HG03354 (cell line): ENCODE results near the gene UGT2A1.
"Not testable (repeated sequence)": the region's sequence is repeated elsewhere in the genome, so short reads cannot be mapped to it uniquely, and the experiment has no call there.

ENCODE experiments used
- ATAC-seq: cut with Tn5 transposase; IDR thresholded peaks from one replicate; pipeline ENCODE4 v1.9.1; 2021; ENCODE audit warnings: mild to moderate bottlenecking; ENCODE audit not compliant: unreplicated experiment, poor library complexity, severe bottlenecking

UGT2A1 gene

GRCh38 chr4:69653147-69653546 is at the start of gene UGT2A1:
Gene UGT2A1 (minus strand): TSS chr4:69653247. CDS start chr4:69647644, 5,603 bp downstream.
- ATAC-seq, result no peak

GRCh38 chr4:69702201-69702600 is 49.2 kb upstream of the UGT2A1 start:
- no peak for ATAC-seq

GRCh38 chr4:69701696-69702095 is 48.6 kb upstream of the UGT2A1 start:
- ATAC-seq, result no peak

- no peak for ATAC-seq
Observed at GRCh38 chr4:69697536-69698242, 44.6 kb upstream of the UGT2A1 start.

GRCh38 chr4:69689599-69689998 is 36.6 kb upstream of the UGT2A1 start:
- peak; percentile 71 for ATAC-seq

- ATAC-seq, result no peak
Observed at GRCh38 chr4:69684804-69685203, 31.8 kb upstream of the UGT2A1 start.

- ATAC-seq, result no peak
Observed at GRCh38 chr4:69668680-69669079, 15.6 kb upstream of the UGT2A1 start.

GRCh38 chr4:69664009-69664408 is 11.0 kb upstream of the UGT2A1 start:
- not testable (repeated sequence) for ATAC-seq

- not testable (repeated sequence) for ATAC-seq
Observed at GRCh38 chr4:69661130-69661803, 8.2 kb upstream of the UGT2A1 start.

- no peak for ATAC-seq
Observed at GRCh38 chr4:69658133-69658532, 5.1 kb upstream of the UGT2A1 start.

GRCh38 chr4:69656653-69657158 is 3.7 kb upstream of the UGT2A1 start:
- ATAC-seq, result no peak

- ATAC-seq, result no peak
Observed at GRCh38 chr4:69650872-69651271, 2.2 kb downstream of the UGT2A1 start.

GRCh38 chr4:69649629-69650028 is 3.4 kb downstream of the UGT2A1 start:
- no peak for ATAC-seq

- ATAC-seq, result no peak
Observed at GRCh38 chr4:69649207-69649606, 3.8 kb downstream of the UGT2A1 start.

- ATAC-seq, result no peak
Observed at GRCh38 chr4:69642961-69643360, 10.1 kb downstream of the UGT2A1 start.

- no peak for ATAC-seq
Observed at GRCh38 chr4:69640289-69640688, 12.8 kb downstream of the UGT2A1 start.

GRCh38 chr4:69639542-69639941 is 13.5 kb downstream of the UGT2A1 start, which contains the start of gene UGT2A2:
Gene UGT2A2 (minus strand): TSS chr4:69639642. CDS start chr4:69639640, 2 bp downstream.
- no peak for ATAC-seq

GRCh38 chr4:69617083-69617694 is 35.9 kb downstream of the UGT2A1 start:
- ATAC-seq, result peak; percentile 66

GRCh38 chr4:69610484-69610883 is 42.6 kb downstream of the UGT2A1 start:
- ATAC-seq, result no peak

GRCh38 chr4:69601065-69601464 is 52.0 kb downstream of the UGT2A1 start:
- ATAC-seq, result no peak

- ATAC-seq, result no peak
Observed at GRCh38 chr4:69600013-69600412, 53.0 kb downstream of the UGT2A1 start.
